Loucy (cell line): Measurements from ENCODE around the gene RPL10L.

Source experiments
- EZH2phosphoT487 ChIP-seq: fragments of 200-600 bp; IDR thresholded peaks from 2 replicates; pipeline ENCODE4 v1.6.1; 2018; ENCODE audit warnings: antibody characterized with exemption, mild to moderate bottlenecking, moderate library complexity, borderline replicate concordance
- TF ChIP-seq, protein P1 (sequence below): fragments of 200-600 bp; sonication (generic); conservative IDR thresholded peaks from 2 replicates; pipeline ENCODE4 v1.5.1; 2014; ENCODE audit warnings: mild to moderate bottlenecking, antibody characterized with exemption, low read length

DNA sequence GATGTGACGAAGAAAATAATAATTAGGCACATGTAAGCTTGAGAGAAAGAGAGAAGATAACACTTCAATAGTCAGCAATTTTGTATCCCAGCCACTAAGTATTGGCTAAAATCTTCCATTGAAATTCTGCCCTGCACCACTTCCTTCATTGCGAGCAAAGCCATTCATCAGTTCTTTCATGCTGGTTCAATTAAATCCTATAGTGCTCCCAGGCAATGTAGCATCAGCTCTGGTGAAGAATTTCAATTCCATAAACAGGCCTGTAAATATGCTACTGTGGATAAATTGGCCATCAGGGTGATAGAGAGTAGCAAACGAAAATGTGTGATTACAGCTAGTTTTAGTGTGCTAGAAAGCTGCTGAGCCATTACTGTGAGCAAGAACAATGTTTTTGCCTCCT is 24.7 kb downstream of the RPL10L start:
- TF ChIP-seq, protein P1, sequence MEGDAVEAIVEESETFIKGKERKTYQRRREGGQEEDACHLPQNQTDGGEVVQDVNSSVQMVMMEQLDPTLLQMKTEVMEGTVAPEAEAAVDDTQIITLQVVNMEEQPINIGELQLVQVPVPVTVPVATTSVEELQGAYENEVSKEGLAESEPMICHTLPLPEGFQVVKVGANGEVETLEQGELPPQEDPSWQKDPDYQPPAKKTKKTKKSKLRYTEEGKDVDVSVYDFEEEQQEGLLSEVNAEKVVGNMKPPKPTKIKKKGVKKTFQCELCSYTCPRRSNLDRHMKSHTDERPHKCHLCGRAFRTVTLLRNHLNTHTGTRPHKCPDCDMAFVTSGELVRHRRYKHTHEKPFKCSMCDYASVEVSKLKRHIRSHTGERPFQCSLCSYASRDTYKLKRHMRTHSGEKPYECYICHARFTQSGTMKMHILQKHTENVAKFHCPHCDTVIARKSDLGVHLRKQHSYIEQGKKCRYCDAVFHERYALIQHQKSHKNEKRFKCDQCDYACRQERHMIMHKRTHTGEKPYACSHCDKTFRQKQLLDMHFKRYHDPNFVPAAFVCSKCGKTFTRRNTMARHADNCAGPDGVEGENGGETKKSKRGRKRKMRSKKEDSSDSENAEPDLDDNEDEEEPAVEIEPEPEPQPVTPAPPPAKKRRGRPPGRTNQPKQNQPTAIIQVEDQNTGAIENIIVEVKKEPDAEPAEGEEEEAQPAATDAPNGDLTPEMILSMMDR = no peak
- no peak for TF ChIP-seq EZH2phosphoT487
